Progenitor cell of endocrine pancreas (in vitro differentiated cells): ENCODE data around the gene HOGA1. TPM values are rescaled to one million over a fixed set of nuclear protein-coding genes. Genes with fewer than 3 reads are reported as not detected.
A peak's percentile ranks its signal among the peaks of the same experiment; 100 is the strongest.

Source experiments
- DNase-seq: peaks from one replicate; pipeline ENCODE4 v3.0.0; 2021; ENCODE audit warnings: low spot score; ENCODE audit not compliant: unreplicated experiment
- H3K27ac Mint-ChIP-seq: 2 replicates; pipeline ENCODE4 v1.8.0; 2021; ENCODE audit warnings: mild to moderate bottlenecking, moderate library complexity, mixed read lengths
- H3K27me3 Mint-ChIP-seq: 2 replicates; pipeline ENCODE4 v1.8.0; 2021; ENCODE audit warnings: mixed read lengths
- H3K36me3 Mint-ChIP-seq: 2 replicates; pipeline ENCODE4 v1.8.0; 2022; ENCODE audit warnings: mixed read lengths; ENCODE audit not compliant: insufficient read depth
- H3K4me1 Mint-ChIP-seq: 2 replicates; pipeline ENCODE4 v1.8.0; 2021; ENCODE audit warnings: low read depth, mixed read lengths
- H3K4me3 Mint-ChIP-seq: 2 replicates; pipeline ENCODE4 v1.8.0; 2021; ENCODE audit warnings: low read depth, mild to moderate bottlenecking, moderate library complexity, mixed read lengths
- H3K9me3 Mint-ChIP-seq: 2 replicates; pipeline ENCODE4 v1.8.0; 2021; ENCODE audit warnings: low read depth, mixed read lengths
- total RNA-seq: library from RNA; stranded (reverse); gene quantifications from 2 replicates; pipeline ENCODE4 v1.2.1, GENCODE V29; 2021
- TF ChIP-seq, protein P1 (sequence below): fragments of 200-600 bp; sonication (generic); IDR thresholded peaks from one replicate; pipeline ENCODE4 v1.5.0; 2021; ENCODE audit warnings: antibody characterized with exemption, mild to moderate bottlenecking; ENCODE audit not compliant: unreplicated experiment

HOGA1 gene
- total RNA-seq, 1 donor from 2014 or later, result 10.5 TPM

DNA sequence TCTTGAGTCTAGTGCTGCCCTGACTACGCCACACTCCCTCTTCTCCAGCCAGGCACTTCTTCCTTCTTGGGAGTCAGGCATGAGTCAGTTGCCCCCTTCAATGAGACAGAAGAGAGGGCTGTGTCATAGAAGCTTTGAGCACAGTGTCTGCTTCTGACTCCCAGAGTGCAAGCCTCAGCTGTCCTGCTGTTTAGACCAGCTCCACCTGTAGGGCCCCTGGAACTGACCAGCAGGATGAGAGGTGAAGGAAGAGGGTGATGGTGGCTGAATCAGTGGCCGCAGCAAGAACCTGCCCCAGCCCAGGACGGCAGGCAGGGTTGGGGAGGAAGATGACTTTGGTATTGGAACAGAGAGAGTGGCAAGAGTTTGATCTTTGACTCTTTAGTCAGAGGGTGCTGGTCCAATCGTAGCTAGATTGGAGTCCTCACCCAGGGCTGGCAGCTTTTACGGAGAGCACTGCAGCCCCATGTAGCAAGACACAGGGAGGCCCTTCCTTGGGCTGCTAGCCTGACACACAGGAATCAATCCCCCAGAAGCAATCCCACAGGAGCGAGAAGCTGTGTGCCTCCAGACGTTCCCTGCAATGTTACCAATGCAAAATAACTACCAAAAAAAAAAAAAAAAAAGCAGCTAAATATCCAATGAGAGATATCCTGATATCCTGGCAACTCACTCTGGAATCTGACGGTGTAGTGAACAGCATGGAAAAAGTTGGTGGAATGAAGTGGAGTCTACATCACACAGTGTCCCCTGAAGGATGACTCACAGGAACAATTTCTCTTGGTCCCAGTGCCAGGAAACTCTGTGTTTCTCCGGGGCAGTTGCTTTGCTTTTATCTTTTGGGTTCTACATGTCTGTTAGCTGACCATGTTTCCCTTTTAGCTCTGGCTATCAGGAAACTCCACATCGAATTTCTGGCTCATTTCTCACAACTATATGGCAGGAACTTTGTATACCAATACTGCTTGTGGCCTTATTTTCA lies 12.2 kb downstream of the HOGA1 start:
- H3K36me3 Mint-ChIP-seq, result no peaks in the 10 kb centered on the region
- H3K4me3 Mint-ChIP-seq, result no peak overlapping the region

DNA sequence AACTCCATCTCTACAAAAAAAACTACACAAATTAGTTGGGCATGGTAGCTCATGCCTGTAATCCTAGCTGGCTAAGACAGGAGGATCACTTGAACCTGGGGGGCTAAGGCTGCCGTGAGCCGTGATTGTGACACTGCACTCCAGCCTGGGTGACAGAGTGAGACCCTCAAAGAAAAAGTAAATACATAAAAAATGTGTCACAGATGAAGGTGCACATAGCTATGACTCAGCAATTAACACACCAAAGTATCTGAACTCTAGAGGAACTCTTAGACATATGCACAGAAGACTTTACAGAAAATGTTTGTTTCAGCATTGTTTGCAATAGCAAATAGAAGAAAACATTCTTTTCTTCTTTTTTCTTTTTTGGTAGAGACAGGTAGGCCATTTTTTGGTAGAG lies 13.6 kb downstream of the HOGA1 start:
- Mint-ChIP-seq H3K4me3 (no peak overlapping the region), H3K27me3 (no peaks in the 10 kb centered on the region), H3K36me3 (no peaks in the 10 kb centered on the region), H3K27ac (peak overlapping the region; percentile 29), H3K9me3 (no peaks in the 10 kb centered on the region), H3K4me1 (no peaks in the 10 kb centered on the region)
- no peak for DNase-seq
- TF ChIP-seq, protein P1, sequence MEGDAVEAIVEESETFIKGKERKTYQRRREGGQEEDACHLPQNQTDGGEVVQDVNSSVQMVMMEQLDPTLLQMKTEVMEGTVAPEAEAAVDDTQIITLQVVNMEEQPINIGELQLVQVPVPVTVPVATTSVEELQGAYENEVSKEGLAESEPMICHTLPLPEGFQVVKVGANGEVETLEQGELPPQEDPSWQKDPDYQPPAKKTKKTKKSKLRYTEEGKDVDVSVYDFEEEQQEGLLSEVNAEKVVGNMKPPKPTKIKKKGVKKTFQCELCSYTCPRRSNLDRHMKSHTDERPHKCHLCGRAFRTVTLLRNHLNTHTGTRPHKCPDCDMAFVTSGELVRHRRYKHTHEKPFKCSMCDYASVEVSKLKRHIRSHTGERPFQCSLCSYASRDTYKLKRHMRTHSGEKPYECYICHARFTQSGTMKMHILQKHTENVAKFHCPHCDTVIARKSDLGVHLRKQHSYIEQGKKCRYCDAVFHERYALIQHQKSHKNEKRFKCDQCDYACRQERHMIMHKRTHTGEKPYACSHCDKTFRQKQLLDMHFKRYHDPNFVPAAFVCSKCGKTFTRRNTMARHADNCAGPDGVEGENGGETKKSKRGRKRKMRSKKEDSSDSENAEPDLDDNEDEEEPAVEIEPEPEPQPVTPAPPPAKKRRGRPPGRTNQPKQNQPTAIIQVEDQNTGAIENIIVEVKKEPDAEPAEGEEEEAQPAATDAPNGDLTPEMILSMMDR, result no peak

More for the DNA sequence above, 12.2 kb downstream of the HOGA1 start:
- H3K4me1 Mint-ChIP-seq, result no peaks in the 10 kb centered on the region
- H3K27me3 Mint-ChIP-seq, result no peaks in the 10 kb centered on the region
- TF ChIP-seq, protein P1, result no peak
- H3K27ac Mint-ChIP-seq, result no peak overlapping the region
- H3K9me3 Mint-ChIP-seq, result no peaks in the 10 kb centered on the region
- no peak for DNase-seq

DNA sequence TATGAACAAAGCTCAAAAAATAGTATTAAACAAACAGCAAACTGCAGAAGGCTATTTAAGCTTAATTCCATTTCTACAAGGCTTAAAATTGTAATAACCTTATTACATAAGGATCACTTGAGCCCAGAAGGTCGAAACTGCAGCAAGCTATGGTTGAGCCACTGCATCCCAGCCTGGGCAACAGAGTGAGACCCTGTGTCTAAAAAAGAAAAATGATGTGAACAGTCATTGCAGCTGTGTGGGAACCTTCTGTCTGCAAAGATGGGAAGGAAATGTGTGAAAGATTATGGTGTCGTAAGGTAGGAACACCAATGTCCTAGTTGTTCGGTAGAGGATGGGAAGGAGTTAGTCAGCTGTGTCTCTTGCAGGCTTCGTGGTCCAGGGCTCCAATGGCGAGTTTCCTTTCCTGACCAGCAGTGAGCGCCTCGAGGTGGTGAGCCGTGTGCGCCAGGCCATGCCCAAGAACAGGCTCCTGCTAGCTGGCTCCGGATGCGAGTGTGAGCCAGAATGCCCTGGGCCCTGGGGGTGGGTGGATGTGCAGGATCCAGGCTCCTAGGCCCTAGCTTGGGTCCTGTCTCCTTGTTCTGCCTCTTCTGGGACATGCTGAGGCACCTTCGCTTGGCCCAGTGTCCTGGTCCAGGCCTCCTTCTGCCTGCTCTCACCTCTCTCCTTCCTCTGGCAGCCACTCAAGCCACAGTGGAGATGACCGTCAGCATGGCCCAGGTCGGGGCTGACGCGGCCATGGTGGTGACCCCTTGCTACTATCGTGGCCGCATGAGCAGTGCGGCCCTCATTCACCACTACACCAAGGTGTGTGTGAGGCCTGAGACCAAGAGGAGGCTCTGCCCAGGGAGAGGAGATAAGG lies 14.4 kb downstream of the HOGA1 start:
- DNase-seq, result no peak
- no peak overlapping the region for H3K4me3 Mint-ChIP-seq
- H3K27me3 Mint-ChIP-seq, result no peaks in the 10 kb centered on the region
- no peak overlapping the region for H3K27ac Mint-ChIP-seq
- TF ChIP-seq, protein P1, result no peak
- no peaks in the 10 kb centered on the region for H3K36me3 Mint-ChIP-seq
- no peaks in the 10 kb centered on the region for H3K4me1 Mint-ChIP-seq
- no peaks in the 10 kb centered on the region for H3K9me3 Mint-ChIP-seq

DNA sequence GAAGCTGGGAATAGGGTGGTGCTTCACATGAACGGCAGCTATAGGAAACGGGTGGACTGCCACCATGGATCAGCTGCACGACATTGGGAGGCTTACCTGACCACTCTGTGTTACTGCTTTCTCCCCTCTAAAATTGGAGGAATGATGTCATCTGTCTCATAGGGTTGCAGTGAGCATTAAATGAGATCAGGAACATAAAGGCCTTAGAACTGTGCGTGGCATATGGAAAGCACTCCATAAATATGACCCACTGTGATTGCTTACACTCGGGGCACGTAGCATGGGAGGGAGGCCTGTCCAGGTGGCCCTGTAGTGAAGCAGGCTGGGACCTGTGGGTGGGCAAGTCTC lies 15.1 kb downstream of the HOGA1 start:
- no peaks in the 10 kb centered on the region for H3K36me3 Mint-ChIP-seq
- no peaks in the 10 kb centered on the region for H3K27me3 Mint-ChIP-seq
- H3K9me3 Mint-ChIP-seq, result no peaks in the 10 kb centered on the region
- DNase-seq, result no peak
- no peaks in the 10 kb centered on the region for H3K4me1 Mint-ChIP-seq
- TF ChIP-seq, protein P1, result no peak
- no peak overlapping the region for H3K4me3 Mint-ChIP-seq
- H3K27ac Mint-ChIP-seq, result no peak overlapping the region

DNA sequence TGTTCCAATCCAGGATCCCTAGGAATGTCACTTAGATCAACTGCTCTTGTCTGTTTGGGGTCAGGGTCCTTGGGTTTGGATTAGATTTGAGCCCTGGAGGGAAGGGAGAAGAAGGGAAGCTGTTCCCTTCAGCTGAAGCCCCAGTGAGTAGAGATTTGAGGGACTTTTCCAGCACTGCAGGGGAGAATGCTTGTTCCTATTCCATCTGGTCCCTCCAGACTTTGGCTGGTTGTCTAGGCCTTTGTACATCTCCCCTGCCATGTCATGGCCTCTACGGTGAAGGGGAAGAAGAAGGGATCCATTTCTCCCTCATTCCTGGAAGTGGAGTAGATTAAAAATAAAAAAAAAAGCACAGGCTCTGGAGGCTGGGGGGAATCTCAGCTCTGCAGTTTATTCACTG lies 16.4 kb downstream of the HOGA1 start:
- Mint-ChIP-seq H3K9me3 (no peaks in the 10 kb centered on the region), H3K27ac (no peak overlapping the region), H3K4me3 (no peak overlapping the region), H3K36me3 (no peaks in the 10 kb centered on the region), H3K27me3 (no peaks in the 10 kb centered on the region), H3K4me1 (no peaks in the 10 kb centered on the region)
- TF ChIP-seq, protein P1, result no peak
- DNase-seq, result no peak
